PC-3 (cell line): ENCODE results near the gene TOP2A. TPM values are rescaled to one million over a fixed set of nuclear protein-coding genes. Genes with fewer than 3 reads are reported as not detected.
A peak's percentile ranks its signal among the peaks of the same experiment; 100 is the strongest.

ENCODE experiments used
- ATAC-seq: fragments of 200-7000 bp; cut with Tn5 transposase; 2 replicates; pipeline ENCODE4 v1.9.1; 2020; ENCODE audit warnings: mild to moderate bottlenecking, moderate library complexity
- BruUV-seq: library from RNA; stranded (reverse); fragments of 400-500 nt; replicated peaks from 2 replicates; lab custom pipeline; 2021; lab: Mats Ljungman, UMichigan
- CTCF ChIA-PET: fragments of 300-600 bp; sonication (Branson Sonifier 250); formaldehyde crosslinking; loops from one replicate; lab custom pipeline; 2022; ENCODE audit warnings: antibody characterized with exemption; lab: Charles Lee
- POLR2A ChIA-PET: fragments of 300-600 bp; sonication (Branson Sonifier 250); formaldehyde crosslinking; loops from one replicate; lab custom pipeline; 2022; ENCODE audit warnings: antibody characterized with exemption; ENCODE audit not compliant: unreplicated experiment; lab: Charles Lee
- DNase-seq: peaks from one replicate; pipeline ENCODE4 v3.0.0-alpha.2; 2015
- H2AFZ ChIP-seq: fragments of 300-600 bp; sonication (generic); 2 replicates; pipeline ENCODE4 v1.6.0; 2016; ENCODE audit warnings: antibody characterized with exemption, low read length
- H3F3A ChIP-seq: fragments of 300-600 bp; sonication (generic); one replicate; pipeline ENCODE4 v1.6.0; 2017; ENCODE audit warnings: antibody characterized with exemption, low read length, control low read depth, mild to moderate bottlenecking; ENCODE audit not compliant: unreplicated experiment
- H3K27ac ChIP-seq: fragments of 300-600 bp; sonication (generic); 2 replicates; pipeline ENCODE4 v1.5.1; 2016; ENCODE audit warnings: mild to moderate bottlenecking, low read length
- H3K27me3 ChIP-seq: fragments of 300-600 bp; sonication (generic); 2 replicates; pipeline ENCODE4 v1.6.1; 2016; ENCODE audit warnings: low read length, mixed read lengths
- H3K36me3 ChIP-seq: fragments of 300-600 bp; sonication (generic); 2 replicates; pipeline ENCODE4 v1.6.1; 2016; ENCODE audit warnings: low read depth, mixed run types, low read length, mixed read lengths
- H3K4me1 ChIP-seq: fragments of 300-600 bp; sonication (generic); 2 replicates; pipeline ENCODE4 v1.5.1; 2016; ENCODE audit warnings: low read length; ENCODE audit not compliant: insufficient read depth
- H3K4me2 ChIP-seq: fragments of 300-600 bp; sonication (generic); 2 replicates; pipeline ENCODE4 v1.6.0; 2016; ENCODE audit warnings: low read length
- H3K4me3 ChIP-seq: fragments of 300-600 bp; sonication (generic); 2 replicates; pipeline ENCODE4 v1.5.1; 2016; ENCODE audit warnings: mild to moderate bottlenecking, low read length, mixed read lengths
- H3K79me2 ChIP-seq: fragments of 300-600 bp; sonication (generic); 2 replicates; pipeline ENCODE4 v1.6.1; 2017; ENCODE audit warnings: low read length, mixed read lengths
- H3K9ac ChIP-seq: fragments of 300-600 bp; sonication (generic); 2 replicates; pipeline ENCODE4 v1.6.0; 2016; ENCODE audit warnings: mild to moderate bottlenecking, low read length
- H3K9me2 ChIP-seq: fragments of 300-600 bp; sonication (generic); replicated peaks from 2 replicates; pipeline ENCODE4 v1.6.1; 2016; ENCODE audit warnings: mixed run types, low read length, mixed read lengths
- H3K9me3 ChIP-seq: fragments of 300-600 bp; sonication (generic); 2 replicates; pipeline ENCODE4 v1.6.1; 2016; ENCODE audit warnings: low read length, mixed read lengths
- H4K20me1 ChIP-seq: fragments of 300-600 bp; sonication (generic); 2 replicates; pipeline ENCODE4 v1.6.1; 2016; ENCODE audit warnings: low read length, mixed read lengths
- CTCF ChIP-seq: fragments of 300-600 bp; sonication (generic); conservative IDR thresholded peaks from 2 replicates; pipeline ENCODE4 v1.5.1; 2017; ENCODE audit warnings: antibody characterized with exemption, low read depth, mild to moderate bottlenecking, low read length
- EZH2 ChIP-seq: fragments of 300-600 bp; sonication (generic); IDR thresholded peaks from one replicate; pipeline ENCODE4 v1.6.1; 2017; ENCODE audit warnings: antibody characterized with exemption, mild to moderate bottlenecking, low read length; ENCODE audit not compliant: unreplicated experiment
- EZH2phosphoT487 ChIP-seq: fragments of 300-600 bp; sonication (generic); IDR thresholded peaks from 2 replicates; pipeline ENCODE4 v1.6.1; 2018; ENCODE audit warnings: mild to moderate bottlenecking, antibody characterized with exemption, low read length, borderline replicate concordance
- intact Hi-C: fragments of 100-400 bp; cut with micrococcal nuclease; formaldehyde crosslinking; loops from 2 replicates; pipeline ENCODE4 v1.9.0; 2023
- total RNA-seq: library from RNA; depleted of rRNA; stranded (reverse); fragments of >200 nt; gene quantifications from 2 replicates; pipeline ENCODE4 v1.2.3, GENCODE V29; 2014

Gene TOP2A
- total RNA-seq, 1 experiment from 2014 or later, result 104 TPM

- Histone ChIP-seq H3K27me3 (no peaks in the 10 kb centered on the region), H4K20me1 (no peaks in the 10 kb centered on the region), H2AFZ (peak overlapping the region; percentile 69; the same call in 1 of the 2 replicates), H3K9me2 (no peaks in the 10 kb centered on the region), H3K79me2 (peaks cover 7% of the 10 kb centered on the region; the same call in 1 of the 2 replicates), H3K9me3 (no peaks in the 10 kb centered on the region), H3K4me2 (peak overlapping the region; percentile 90), H3K4me1 (peaks cover 7% of the 10 kb centered on the region), H3K9ac (peak overlapping the region; percentile 71), H3F3A (no peaks in the 10 kb centered on the region), H3K4me3 (peak overlapping the region; percentile 78), H3K36me3 (no peaks in the 10 kb centered on the region), H3K27ac (peak overlapping the region; percentile 61)
- intact Hi-C loops, result loop anchor here (2.0 to 5.0 kb wide), 2 partner anchors 24 to 39 kb away; no protein-coding TSS in a partner anchor
- ATAC-seq, result peak; percentile 73
- DNase-seq, result peak; percentile 74
- POLR2A ChIA-PET, result interaction anchor here (0.6 kb wide), 1 partner anchor 22 kb away, joined by 3 read pairs; no protein-coding TSS in a partner anchor
- CTCF ChIA-PET, result no interaction called here
- TF ChIP-seq CTCF (no peak), EZH2phosphoT487 (no peak), EZH2 (no peak)
- BruUV-seq, result TSS peak; percentile 55
Observed at GRCh38 chr17:40340880-40341807, 76.6 kb downstream of the TOP2A start.

GRCh38 chr17:40340327-40340726, 77.4 kb downstream of the TOP2A start:
- H3K9me3 ChIP-seq, result no peaks in the 10 kb centered on the region
- H3K4me2 ChIP-seq, result peak overlapping the region; percentile 90; the same call in 1 of the 2 replicates
- H2AFZ ChIP-seq, result no peak overlapping the region
- no peaks in the 10 kb centered on the region for H3K27me3 ChIP-seq
- DNase-seq (no peak), ATAC-seq (no peak)
- BruUV-seq, result no TSS peak
- CTCF ChIA-PET, result no interaction called here
- no peak overlapping the region for H3K4me3 ChIP-seq
- no peaks in the 10 kb centered on the region for H4K20me1 ChIP-seq
- POLR2A ChIA-PET, result no interaction called here
- no peaks in the 10 kb centered on the region for H3F3A ChIP-seq
- no peaks in the 10 kb centered on the region for H3K36me3 ChIP-seq
- intact Hi-C loops, result loop anchor here (2.0 to 5.0 kb wide), 2 partner anchors 24 to 38 kb away; no protein-coding TSS in a partner anchor
- H3K79me2 ChIP-seq, result peaks cover 10% of the 10 kb centered on the region; the same call in 1 of the 2 replicates
- peak overlapping the region; percentile 28; the same call in 1 of the 2 replicates for H3K27ac ChIP-seq
- no peaks in the 10 kb centered on the region for H3K9me2 ChIP-seq
- H3K4me1 ChIP-seq, result peaks cover 8% of the 10 kb centered on the region
- H3K9ac ChIP-seq, result no peak overlapping the region
- TF ChIP-seq CTCF (no peak), EZH2 (no peak), EZH2phosphoT487 (no peak)
